Mesendoderm (in vitro differentiated cells): Measurements from ENCODE around the gene NR1I3. TPM values are rescaled to one million over a fixed set of nuclear protein-coding genes. Genes with fewer than 3 reads are reported as not detected.

Source experiments
- DNase-seq: peaks from one replicate; pipeline ENCODE4 v3.0.0; 2013
- H2AK5ac ChIP-seq: 2 replicates; pipeline ENCODE4 v1.6.1; 2013; ENCODE audit warnings: low read length, inconsistent platforms
- H2BK120ac ChIP-seq: 2 replicates; pipeline ENCODE4 v1.6.1; 2013; ENCODE audit warnings: low read depth, mild to moderate bottlenecking, low read length, moderate library complexity, mixed read lengths
- H2BK15ac ChIP-seq: replicated peaks from 2 replicates; pipeline ENCODE4 v1.6.1; 2013; ENCODE audit warnings: low read depth, mild to moderate bottlenecking, moderate library complexity
- H2BK5ac ChIP-seq: 2 replicates; pipeline ENCODE4 v1.6.1; 2013; ENCODE audit warnings: low read length, inconsistent platforms
- H3K18ac ChIP-seq: 2 replicates; pipeline ENCODE4 v1.6.1; 2013; ENCODE audit warnings: mild to moderate bottlenecking, low read length, mixed read lengths
- H3K23ac ChIP-seq: one replicate; pipeline ENCODE4 v1.6.1; 2013; ENCODE audit warnings: low read length
- H3K27ac ChIP-seq: 2 replicates; pipeline ENCODE4 v1.5.1; 2013; ENCODE audit warnings: low read depth, mild to moderate bottlenecking, inconsistent platforms, low read length, moderate library complexity
- H3K27me3 ChIP-seq: 2 replicates; pipeline ENCODE4 v1.6.1; 2013; ENCODE audit warnings: low read length, control low read depth, mild to moderate bottlenecking, inconsistent platforms; ENCODE audit not compliant: insufficient read depth, poor library complexity
- H3K36me3 ChIP-seq: 2 replicates; pipeline ENCODE4 v1.6.1; 2013; ENCODE audit warnings: low read length, inconsistent platforms; ENCODE audit not compliant: control insufficient read depth, insufficient read depth
- H3K4ac ChIP-seq: one replicate; pipeline ENCODE4 v1.6.1; 2013; ENCODE audit warnings: low read depth, mild to moderate bottlenecking, low read length, moderate library complexity
- H3K4me1 ChIP-seq: 2 replicates; pipeline ENCODE4 v1.6.1; 2013; ENCODE audit warnings: low read depth, low read length, inconsistent platforms; ENCODE audit not compliant: control insufficient read depth
- H3K4me2 ChIP-seq: 2 replicates; pipeline ENCODE4 v1.6.1; 2013; ENCODE audit warnings: low read length
- H3K4me3 ChIP-seq: 2 replicates; pipeline ENCODE4 v1.5.1; 2013; ENCODE audit warnings: mild to moderate bottlenecking, low read length
- H3K56ac ChIP-seq: one replicate; pipeline ENCODE4 v1.6.1; 2013; ENCODE audit warnings: low read length
- H3K79me1 ChIP-seq: 2 replicates; pipeline ENCODE4 v1.6.1; 2013; ENCODE audit warnings: low read length, inconsistent platforms
- H3K79me2 ChIP-seq: 2 replicates; pipeline ENCODE4 v1.6.1; 2013; ENCODE audit warnings: mild to moderate bottlenecking, low read length; ENCODE audit not compliant: control insufficient read depth, insufficient read depth
- H3K9ac ChIP-seq: 2 replicates; pipeline ENCODE4 v1.6.1; 2013; ENCODE audit warnings: low read length, inconsistent platforms
- H4K5ac ChIP-seq: one replicate; pipeline ENCODE4 v1.6.1; 2013; ENCODE audit warnings: low read length
- H4K8ac ChIP-seq: one replicate; pipeline ENCODE4 v1.6.1; 2013; ENCODE audit warnings: low read depth, mild to moderate bottlenecking, control low read depth, low read length, moderate library complexity
- WGBS: extraction: QIAGEN DNeasy Blood & Tissue Kit; methylation state at CpG from one replicate; pipeline ENCODE4 v1.1.7; 2013; ENCODE audit warnings: low lambda C conversion rate, missing lambda C conversion rate; ENCODE audit not compliant: insufficient coverage; ENCODE audit errors: extremely low coverage; 5-methylcytosine and 5-hydroxymethylcytosine counted together
- polyA plus RNA-seq, 2 experiments: library from polyadenylated mRNA; stranded (reverse); fragments of 200-250 nt; gene quantifications; one replicate each; pipeline ENCODE4 v1.2.3, GENCODE V29; 2013

Gene NR1I3
- polyA plus RNA-seq (2013, experiment 1 of 2), result not detected
- not detected for polyA plus RNA-seq (2013, experiment 2 of 2)

- Histone ChIP-seq H3K27me3 (no peaks in the 10 kb centered on the region), H3K79me1 (no peaks in the 10 kb centered on the region), H3K36me3 (no peaks in the 10 kb centered on the region), H4K8ac (no peak within 1 kb of the TSS), H3K4me1 (no peaks in the 10 kb centered on the region), H3K56ac (no peak within 1 kb of the TSS), H3K18ac (no peak within 1 kb of the TSS), H2BK15ac (no peak within 1 kb of the TSS), H3K9ac (no peak within 1 kb of the TSS), H2BK5ac (no peak within 1 kb of the TSS), H3K23ac (no peak within 1 kb of the TSS), H3K4me2 (no peak within 1 kb of the TSS), H2AK5ac (no peak within 1 kb of the TSS), H3K4me3 (no peak within 1 kb of the TSS), H3K4ac (no peak within 1 kb of the TSS), H3K79me2 (no peaks in the 10 kb centered on the region), H3K27ac (no peak within 1 kb of the TSS), H4K5ac (no peak within 1 kb of the TSS), H2BK120ac (no peak within 1 kb of the TSS)
- no peak for DNase-seq
- no CpG with 5 or more reads among the region's 4 CpGs for WGBS
Observed at GRCh38 chr1:161238039-161238473, at the start of gene NR1I3. TSS of gene NR1I3 (minus strand) at chr1:161238203. CDS start at chr1:161236565, 1,638 bp downstream.

- Histone ChIP-seq H3K56ac (no peak overlapping the region), H3K79me1 (no peaks in the 10 kb centered on the region), H2AK5ac (no peak overlapping the region), H3K4me3 (no peak overlapping the region), H4K8ac (no peak overlapping the region), H2BK120ac (no peak overlapping the region), H3K23ac (no peak overlapping the region), H3K4me2 (no peak overlapping the region), H2BK5ac (no peak overlapping the region), H3K4ac (no peak overlapping the region), H3K27ac (no peak overlapping the region), H4K5ac (no peak overlapping the region), H3K18ac (no peak overlapping the region), H3K27me3 (no peaks in the 10 kb centered on the region), H3K36me3 (no peaks in the 10 kb centered on the region), H3K9ac (no peak overlapping the region), H3K4me1 (no peaks in the 10 kb centered on the region), H2BK15ac (no peak overlapping the region), H3K79me2 (no peaks in the 10 kb centered on the region)
- no peak for DNase-seq
- WGBS, result no CpG with 5 or more reads among the region's 3 CpGs
Observed at GRCh38 chr1:161287482-161288054, 49.6 kb upstream of the NR1I3 start.

- H2AK5ac ChIP-seq, result no peak overlapping the region
- H3K23ac ChIP-seq, result no peak overlapping the region
- H3K9ac ChIP-seq, result no peak overlapping the region
- no peaks in the 10 kb centered on the region for H3K27me3 ChIP-seq
- no peak overlapping the region for H3K4me3 ChIP-seq
- DNase-seq, result no peak
- WGBS, result no CpG with 5 or more reads among the region's 5 CpGs
- no peak overlapping the region for H3K56ac ChIP-seq
- no peak overlapping the region for H2BK15ac ChIP-seq
- H3K4me1 ChIP-seq, result no peaks in the 10 kb centered on the region
- H2BK120ac ChIP-seq, result no peak overlapping the region
- H3K4me2 ChIP-seq, result no peak overlapping the region
- H4K8ac ChIP-seq, result no peak overlapping the region
- no peaks in the 10 kb centered on the region for H3K79me1 ChIP-seq
- H3K27ac ChIP-seq, result no peak overlapping the region
- no peaks in the 10 kb centered on the region for H3K79me2 ChIP-seq
- H4K5ac ChIP-seq, result no peak overlapping the region
- no peak overlapping the region for H2BK5ac ChIP-seq
- no peaks in the 10 kb centered on the region for H3K36me3 ChIP-seq
- H3K4ac ChIP-seq, result no peak overlapping the region
- H3K18ac ChIP-seq, result no peak overlapping the region
Observed at GRCh38 chr1:161285521-161285920, 47.5 kb upstream of the NR1I3 start.

GRCh38 chr1:161285113-161285512, 47.1 kb upstream of the NR1I3 start:
- no peaks in the 10 kb centered on the region for H3K27me3 ChIP-seq
- H2BK5ac ChIP-seq, result no peak overlapping the region
- H3K18ac ChIP-seq, result no peak overlapping the region
- no peak overlapping the region for H3K4me3 ChIP-seq
- no peak overlapping the region for H3K27ac ChIP-seq
- no peaks in the 10 kb centered on the region for H3K79me1 ChIP-seq
- H3K79me2 ChIP-seq, result no peaks in the 10 kb centered on the region
- H3K56ac ChIP-seq, result no peak overlapping the region
- no peak overlapping the region for H4K5ac ChIP-seq
- H2BK15ac ChIP-seq, result no peak overlapping the region
- H2BK120ac ChIP-seq, result no peak overlapping the region
- no peak for DNase-seq
- no peak overlapping the region for H3K23ac ChIP-seq
- no peak overlapping the region for H3K4me2 ChIP-seq
- no peak overlapping the region for H4K8ac ChIP-seq
- H3K36me3 ChIP-seq, result no peaks in the 10 kb centered on the region
- H3K9ac ChIP-seq, result no peak overlapping the region
- H2AK5ac ChIP-seq, result no peak overlapping the region
- no peaks in the 10 kb centered on the region for H3K4me1 ChIP-seq
- no CpG with 5 or more reads among the region's 2 CpGs for WGBS
- H3K4ac ChIP-seq, result no peak overlapping the region

- Histone ChIP-seq H3K4me3 (no peak overlapping the region), H3K79me2 (no peaks in the 10 kb centered on the region), H3K56ac (no peak overlapping the region), H3K4ac (no peak overlapping the region), H4K8ac (no peak overlapping the region), H3K9ac (no peak overlapping the region), H2BK120ac (no peak overlapping the region), H2AK5ac (no peak overlapping the region), H3K4me1 (no peaks in the 10 kb centered on the region), H4K5ac (no peak overlapping the region), H3K36me3 (no peaks in the 10 kb centered on the region), H3K27me3 (no peaks in the 10 kb centered on the region), H3K23ac (no peak overlapping the region), H3K18ac (no peak overlapping the region), H2BK15ac (no peak overlapping the region), H3K27ac (no peak overlapping the region), H3K4me2 (no peak overlapping the region), H2BK5ac (no peak overlapping the region), H3K79me1 (no peaks in the 10 kb centered on the region)
- no peak for DNase-seq
- WGBS, result no CpG with 5 or more reads among the region's 1 CpG
Observed at GRCh38 chr1:161282991-161283390, 45.0 kb upstream of the NR1I3 start.

- Histone ChIP-seq H3K27ac (no peak overlapping the region), H3K56ac (no peak overlapping the region)
- WGBS, result no CpG with 5 or more reads among the region's 3 CpGs
Observed at GRCh38 chr1:161274874-161275273, 36.9 kb upstream of the NR1I3 start.

More at GRCh38 chr1:161274874-161275273, 36.9 kb upstream of the NR1I3 start:
- Histone ChIP-seq H3K18ac (no peak overlapping the region), H3K23ac (no peak overlapping the region), H2BK120ac (no peak overlapping the region), H4K8ac (no peak overlapping the region), H2AK5ac (no peak overlapping the region), H2BK5ac (no peak overlapping the region), H3K79me2 (no peaks in the 10 kb centered on the region), H3K4me3 (no peak overlapping the region), H3K27me3 (no peaks in the 10 kb centered on the region), H2BK15ac (no peak overlapping the region), H3K4me1 (no peaks in the 10 kb centered on the region), H4K5ac (no peak overlapping the region), H3K4ac (no peak overlapping the region), H3K36me3 (no peaks in the 10 kb centered on the region), H3K4me2 (no peak overlapping the region), H3K79me1 (no peaks in the 10 kb centered on the region), H3K9ac (no peak overlapping the region)
- DNase-seq, result no peak
